ENCODE results near the gene RBMS3.

The RBMS3 gene

DNA sequence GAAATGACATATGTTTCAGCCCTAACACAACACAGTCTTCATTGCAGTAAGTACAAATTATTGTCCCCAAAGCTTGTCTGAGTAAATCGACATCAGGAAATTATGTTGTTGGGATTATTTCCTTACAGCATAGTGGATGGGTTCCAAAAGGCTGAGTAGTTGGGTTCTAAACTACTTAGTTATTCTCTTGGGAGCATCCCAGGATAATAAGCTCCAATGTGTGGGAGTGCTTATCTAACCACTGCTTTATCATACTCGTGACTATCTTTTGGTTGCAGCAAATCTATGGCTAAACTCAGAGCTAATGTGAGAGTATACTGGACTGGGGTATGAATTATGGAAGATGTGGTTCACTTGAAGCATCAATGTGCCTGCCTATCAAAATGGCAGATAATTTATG, 128.5 kb downstream of the RBMS3 start:
- TF ChIP-seq, protein P1, sequence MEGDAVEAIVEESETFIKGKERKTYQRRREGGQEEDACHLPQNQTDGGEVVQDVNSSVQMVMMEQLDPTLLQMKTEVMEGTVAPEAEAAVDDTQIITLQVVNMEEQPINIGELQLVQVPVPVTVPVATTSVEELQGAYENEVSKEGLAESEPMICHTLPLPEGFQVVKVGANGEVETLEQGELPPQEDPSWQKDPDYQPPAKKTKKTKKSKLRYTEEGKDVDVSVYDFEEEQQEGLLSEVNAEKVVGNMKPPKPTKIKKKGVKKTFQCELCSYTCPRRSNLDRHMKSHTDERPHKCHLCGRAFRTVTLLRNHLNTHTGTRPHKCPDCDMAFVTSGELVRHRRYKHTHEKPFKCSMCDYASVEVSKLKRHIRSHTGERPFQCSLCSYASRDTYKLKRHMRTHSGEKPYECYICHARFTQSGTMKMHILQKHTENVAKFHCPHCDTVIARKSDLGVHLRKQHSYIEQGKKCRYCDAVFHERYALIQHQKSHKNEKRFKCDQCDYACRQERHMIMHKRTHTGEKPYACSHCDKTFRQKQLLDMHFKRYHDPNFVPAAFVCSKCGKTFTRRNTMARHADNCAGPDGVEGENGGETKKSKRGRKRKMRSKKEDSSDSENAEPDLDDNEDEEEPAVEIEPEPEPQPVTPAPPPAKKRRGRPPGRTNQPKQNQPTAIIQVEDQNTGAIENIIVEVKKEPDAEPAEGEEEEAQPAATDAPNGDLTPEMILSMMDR (IDR thresholded peaks at IDR 0.05; ENCODE audit: low read depth, low read length, missing control alignments), result no peak
- H3K4me3 ChIP-seq (replicated peaks; ENCODE audit: low read depth, low read length), result no peak overlapping the region
- no peak for DNase-seq (ENCODE audit: extremely low read depth, low read depth)

DNA sequence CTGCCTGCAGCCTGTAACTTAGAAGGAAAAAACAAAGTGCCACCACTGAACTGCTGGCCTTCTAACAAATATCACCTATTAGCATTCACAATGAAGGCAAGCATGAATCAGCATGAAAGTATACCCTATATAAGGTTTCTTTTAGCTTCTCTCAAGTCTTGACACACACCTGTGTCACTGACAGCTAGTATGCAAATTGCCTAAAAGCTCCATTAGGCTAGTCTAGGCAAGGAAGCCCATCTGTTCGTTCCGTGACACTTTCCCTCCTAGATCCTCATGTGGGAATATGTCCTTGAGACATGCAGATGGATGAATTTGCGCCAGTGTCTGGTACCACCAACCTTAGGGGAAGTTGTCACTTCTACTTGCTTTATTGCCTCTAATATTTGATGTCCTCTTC, 129.3 kb downstream of the RBMS3 start:
- DNase-seq (ENCODE audit: extremely low read depth, low read depth), result no peak
- no peak overlapping the region for H3K4me3 ChIP-seq (replicated peaks; ENCODE audit: low read depth, low read length)
- TF ChIP-seq, protein P1 (IDR thresholded peaks at IDR 0.05; ENCODE audit: low read depth, low read length, missing control alignments), result no peak

GRCh38 chr3:29410660-29411405, 130.0 kb downstream of the RBMS3 start:
- H3K4me3 ChIP-seq (replicated peaks; ENCODE audit: low read depth, low read length), result no peak overlapping the region
- TF ChIP-seq, protein P1 (IDR thresholded peaks at IDR 0.05; ENCODE audit: low read depth, low read length, missing control alignments), result no peak
- DNase-seq (ENCODE audit: extremely low read depth, low read depth), result no peak

- H3K4me3 ChIP-seq (replicated peaks; ENCODE audit: low read depth, low read length), result no peak overlapping the region
- TF ChIP-seq, protein P1 (IDR thresholded peaks at IDR 0.05; ENCODE audit: low read depth, low read length, missing control alignments), result no peak
- DNase-seq (ENCODE audit: extremely low read depth, low read depth), result no peak
Observed at GRCh38 chr3:29412110-29412509, 131.2 kb downstream of the RBMS3 start.

- no peak for DNase-seq (ENCODE audit: extremely low read depth, low read depth)
- H3K4me3 ChIP-seq (replicated peaks; ENCODE audit: low read depth, low read length), result no peak overlapping the region
- TF ChIP-seq, protein P1 (IDR thresholded peaks at IDR 0.05; ENCODE audit: low read depth, low read length, missing control alignments), result no peak
Observed at GRCh38 chr3:29414468-29415224, 133.8 kb downstream of the RBMS3 start.

GRCh38 chr3:29415482-29416223, 134.8 kb downstream of the RBMS3 start:
- TF ChIP-seq, protein P1 (IDR thresholded peaks at IDR 0.05; ENCODE audit: low read depth, low read length, missing control alignments), result no peak
- H3K4me3 ChIP-seq (replicated peaks; ENCODE audit: low read depth, low read length), result no peak overlapping the region
- peak; percentile 47 for DNase-seq (ENCODE audit: extremely low read depth, low read depth)

All from HFF-Myc (cell line).